Measurements from ENCODE around the gene NOD2.

NOD2 gene

DNA sequence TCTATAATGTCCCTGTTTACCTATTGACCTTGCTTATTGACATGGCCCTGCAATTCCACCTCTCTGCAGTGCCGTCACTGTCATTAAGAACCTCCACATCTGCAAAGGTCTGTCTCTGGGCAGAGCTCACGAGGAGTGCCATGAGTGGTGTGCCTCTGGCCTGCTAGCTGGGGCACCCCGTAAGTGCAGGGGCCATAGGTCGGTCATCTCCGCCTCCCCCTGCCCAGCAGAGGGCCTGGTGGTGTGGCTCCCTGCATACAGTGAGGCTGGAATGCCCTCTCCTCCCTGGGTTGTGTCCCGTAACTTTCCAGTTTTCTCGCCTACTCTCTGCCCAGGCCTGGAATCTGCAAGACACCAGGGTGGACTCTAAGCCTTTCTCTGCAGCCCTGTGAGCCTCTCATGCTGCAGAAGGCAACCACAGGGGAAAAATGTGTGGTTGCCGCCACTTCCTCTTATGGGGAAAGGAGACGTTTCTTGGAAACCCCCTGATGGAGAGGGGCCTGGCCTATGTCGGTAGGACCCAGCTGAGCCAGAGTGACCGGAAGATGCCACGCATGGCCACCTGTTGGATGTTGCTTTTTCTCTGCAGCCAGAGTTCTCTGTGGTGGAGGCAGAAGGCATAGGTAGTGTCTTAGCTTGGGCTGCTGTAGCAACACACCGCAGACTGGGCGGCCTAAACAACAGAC lies 9.6 kb upstream of the NOD2 start:
- no peak for DNase-seq (ENCODE audit: low read depth)
- TF ChIP-seq, protein P1, sequence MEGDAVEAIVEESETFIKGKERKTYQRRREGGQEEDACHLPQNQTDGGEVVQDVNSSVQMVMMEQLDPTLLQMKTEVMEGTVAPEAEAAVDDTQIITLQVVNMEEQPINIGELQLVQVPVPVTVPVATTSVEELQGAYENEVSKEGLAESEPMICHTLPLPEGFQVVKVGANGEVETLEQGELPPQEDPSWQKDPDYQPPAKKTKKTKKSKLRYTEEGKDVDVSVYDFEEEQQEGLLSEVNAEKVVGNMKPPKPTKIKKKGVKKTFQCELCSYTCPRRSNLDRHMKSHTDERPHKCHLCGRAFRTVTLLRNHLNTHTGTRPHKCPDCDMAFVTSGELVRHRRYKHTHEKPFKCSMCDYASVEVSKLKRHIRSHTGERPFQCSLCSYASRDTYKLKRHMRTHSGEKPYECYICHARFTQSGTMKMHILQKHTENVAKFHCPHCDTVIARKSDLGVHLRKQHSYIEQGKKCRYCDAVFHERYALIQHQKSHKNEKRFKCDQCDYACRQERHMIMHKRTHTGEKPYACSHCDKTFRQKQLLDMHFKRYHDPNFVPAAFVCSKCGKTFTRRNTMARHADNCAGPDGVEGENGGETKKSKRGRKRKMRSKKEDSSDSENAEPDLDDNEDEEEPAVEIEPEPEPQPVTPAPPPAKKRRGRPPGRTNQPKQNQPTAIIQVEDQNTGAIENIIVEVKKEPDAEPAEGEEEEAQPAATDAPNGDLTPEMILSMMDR (conservative IDR thresholded peaks at IDR 0.05; ENCODE audit: low read depth, low read length), result no peak
- no peak overlapping the region for H3K4me3 ChIP-seq (ENCODE audit: low read length)

DNA sequence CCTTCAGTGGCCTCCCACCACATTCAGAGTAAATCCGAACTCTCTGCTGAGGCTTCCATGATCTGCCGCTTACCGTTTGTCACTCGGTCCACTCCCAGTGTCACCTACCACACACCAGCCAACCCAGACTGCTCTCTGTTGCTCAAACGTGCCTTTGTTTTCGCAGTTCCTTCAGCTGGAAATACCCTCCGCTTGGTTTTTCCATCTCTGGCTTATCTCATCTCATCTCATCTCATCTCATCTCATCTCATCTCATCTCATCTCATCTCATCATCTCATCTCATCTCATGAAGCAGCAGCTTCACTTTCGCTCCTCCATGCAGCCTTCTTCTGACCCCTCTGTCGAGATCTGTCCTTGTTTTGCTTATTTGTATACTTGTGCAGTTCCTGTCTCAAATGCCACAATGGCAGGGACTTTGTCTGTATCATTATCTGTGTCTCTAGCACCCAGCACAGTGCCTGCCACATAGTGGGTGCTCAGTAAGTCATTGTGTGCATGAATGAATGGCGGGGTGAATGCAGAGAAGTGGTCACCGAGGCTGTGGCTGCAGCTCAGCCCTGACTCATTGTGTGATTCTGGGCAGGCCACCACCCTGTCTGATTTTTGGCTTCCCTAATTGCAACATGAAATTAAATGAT lies 8.5 kb upstream of the NOD2 start:
- TF ChIP-seq, protein P1 (conservative IDR thresholded peaks at IDR 0.05; ENCODE audit: low read depth, low read length), result no peak
- no peak overlapping the region for H3K4me3 ChIP-seq (ENCODE audit: low read length)
- no peak for DNase-seq (ENCODE audit: low read depth)

DNA sequence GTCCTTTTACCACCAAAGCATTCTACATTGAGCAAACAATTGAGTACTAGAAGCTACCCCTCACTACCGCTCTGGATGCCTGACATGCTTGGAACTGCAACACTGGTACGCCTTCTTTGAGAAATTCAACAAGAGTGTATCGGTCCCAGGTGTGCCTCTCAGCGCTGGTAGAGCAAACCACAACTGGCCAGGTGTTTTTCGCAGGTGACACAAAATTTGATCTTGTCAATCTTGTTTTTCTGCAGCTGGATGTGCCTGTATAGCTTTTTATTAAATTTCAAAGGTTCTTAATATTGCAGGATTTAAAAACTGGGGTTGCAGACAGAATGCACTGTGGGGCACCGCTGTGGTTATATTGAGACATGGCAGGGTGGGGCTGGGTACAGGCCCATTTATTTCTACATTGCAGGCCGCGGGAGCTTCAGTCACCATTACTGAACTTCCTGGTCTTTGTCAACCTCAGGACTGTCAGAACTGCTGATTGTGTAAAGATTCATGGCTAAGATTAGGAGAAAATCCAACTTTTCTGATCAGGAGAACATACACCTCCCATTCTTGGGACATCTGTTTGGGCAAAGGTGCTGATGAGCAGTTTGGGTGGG lies 7.8 kb upstream of the NOD2 start:
- DNase-seq (ENCODE audit: low read depth), result no peak
- TF ChIP-seq, protein P1 (conservative IDR thresholded peaks at IDR 0.05; ENCODE audit: low read depth, low read length), result no peak
- H3K4me3 ChIP-seq (ENCODE audit: low read length), result no peak overlapping the region

DNA sequence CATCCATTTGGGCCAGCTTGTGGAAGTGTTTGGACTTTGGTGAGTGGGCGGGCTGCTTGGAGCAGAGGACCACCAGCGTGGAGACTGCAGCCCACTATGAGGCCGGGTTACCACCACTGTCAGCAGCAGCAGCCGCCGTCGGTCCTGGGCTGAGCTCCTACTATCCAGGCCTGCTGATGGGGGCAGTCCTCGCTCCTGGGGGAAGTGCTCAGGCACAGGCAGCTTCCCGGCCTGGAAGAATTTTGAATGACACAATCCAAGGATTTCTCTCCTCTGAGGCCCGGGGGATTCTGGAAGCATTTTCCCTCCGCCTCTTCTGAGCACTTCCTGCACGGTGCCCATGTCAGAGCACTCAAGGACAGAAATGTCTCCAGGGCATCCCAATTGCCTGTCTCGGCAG lies 5.3 kb upstream of the NOD2 start:
- H3K4me3 ChIP-seq (ENCODE audit: low read length), result no peak overlapping the region
- TF ChIP-seq, protein P1 (conservative IDR thresholded peaks at IDR 0.05; ENCODE audit: low read depth, low read length), result no peak
- DNase-seq (ENCODE audit: low read depth), result no peak

DNA sequence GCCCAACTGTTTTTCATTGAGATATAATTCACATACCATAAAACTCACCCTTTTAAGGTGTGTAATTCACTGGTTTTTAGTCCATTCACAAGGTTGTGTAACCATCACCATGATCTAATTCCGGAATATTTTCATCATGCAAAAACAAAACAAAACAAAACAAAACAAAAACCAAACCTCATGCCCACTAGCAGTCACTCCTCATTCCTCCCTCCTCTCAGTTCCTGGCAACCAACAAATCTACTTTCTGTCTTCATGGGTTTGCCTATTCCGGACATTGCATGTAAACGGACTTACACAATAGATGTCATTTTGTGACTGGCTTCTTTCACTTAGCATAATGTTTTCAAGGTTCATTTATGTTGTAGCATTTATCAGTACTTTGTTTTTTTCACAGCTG lies 4.5 kb upstream of the NOD2 start:
- TF ChIP-seq, protein P1 (conservative IDR thresholded peaks at IDR 0.05; ENCODE audit: low read depth, low read length), result no peak
- H3K4me3 ChIP-seq (ENCODE audit: low read length), result no peak overlapping the region
- DNase-seq (ENCODE audit: low read depth), result no peak

DNA sequence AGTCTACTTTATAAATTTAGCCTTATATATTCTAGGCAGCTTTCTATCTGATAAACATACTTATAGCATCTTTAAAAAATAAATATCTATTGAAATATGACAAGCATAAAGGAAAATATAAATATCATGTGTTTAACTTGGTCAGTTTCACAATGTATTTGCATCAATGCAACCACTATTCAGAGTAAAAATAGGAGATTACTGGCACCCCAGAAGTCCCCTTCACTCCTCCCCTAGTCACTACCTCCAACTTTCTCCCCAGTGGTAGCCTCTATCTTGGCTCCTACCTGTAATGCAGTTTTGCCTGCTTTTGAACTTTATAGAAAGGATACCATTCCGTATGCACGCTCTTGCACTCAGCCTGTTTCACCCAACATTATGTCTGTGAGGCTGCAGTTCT lies 3.2 kb upstream of the NOD2 start:
- TF ChIP-seq, protein P1 (conservative IDR thresholded peaks at IDR 0.05; ENCODE audit: low read depth, low read length), result no peak
- no peak for DNase-seq (ENCODE audit: low read depth)
- H3K4me3 ChIP-seq (ENCODE audit: low read length), result no peak overlapping the region

DNA sequence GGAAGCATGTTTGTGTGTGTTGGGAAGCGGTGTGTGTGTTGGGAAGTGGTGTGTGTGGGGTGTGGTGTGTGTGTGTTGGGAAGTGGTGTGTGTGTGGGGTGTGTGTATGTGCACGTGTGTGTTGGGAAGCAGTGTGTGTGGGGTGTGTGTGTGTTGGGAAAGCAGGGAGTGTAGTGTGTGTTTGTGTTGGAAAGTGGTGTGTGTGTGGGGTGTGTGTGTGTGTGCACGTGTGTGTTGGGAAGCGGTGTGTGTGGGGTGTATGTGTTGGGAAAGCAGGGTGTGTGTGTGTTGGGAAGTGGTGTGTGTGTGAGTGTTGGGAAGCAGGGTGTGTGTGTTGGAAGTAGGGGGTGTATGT lies 785 bp upstream of the NOD2 start:
- DNase-seq (ENCODE audit: low read depth), result no peak
- H3K4me3 ChIP-seq (ENCODE audit: low read length), result no peak overlapping the region
- TF ChIP-seq, protein P1 (conservative IDR thresholded peaks at IDR 0.05; ENCODE audit: low read depth, low read length), result no peak
